Bronchus fibroblast of lung (primary cell): ENCODE results near the gene ASIC3. TPM values are rescaled to one million over a fixed set of nuclear protein-coding genes. Genes with fewer than 3 reads are reported as not detected.

Source experiments
- total RNA-seq: library from RNA; depleted of rRNA; stranded (reverse); fragments of >200 nt; gene quantifications from 2 replicates; pipeline ENCODE4 v1.2.3, GENCODE V29; 2015

The ASIC3 gene
- under 0.01 and 0.17 TPM in 2 replicates for total RNA-seq

DNA sequence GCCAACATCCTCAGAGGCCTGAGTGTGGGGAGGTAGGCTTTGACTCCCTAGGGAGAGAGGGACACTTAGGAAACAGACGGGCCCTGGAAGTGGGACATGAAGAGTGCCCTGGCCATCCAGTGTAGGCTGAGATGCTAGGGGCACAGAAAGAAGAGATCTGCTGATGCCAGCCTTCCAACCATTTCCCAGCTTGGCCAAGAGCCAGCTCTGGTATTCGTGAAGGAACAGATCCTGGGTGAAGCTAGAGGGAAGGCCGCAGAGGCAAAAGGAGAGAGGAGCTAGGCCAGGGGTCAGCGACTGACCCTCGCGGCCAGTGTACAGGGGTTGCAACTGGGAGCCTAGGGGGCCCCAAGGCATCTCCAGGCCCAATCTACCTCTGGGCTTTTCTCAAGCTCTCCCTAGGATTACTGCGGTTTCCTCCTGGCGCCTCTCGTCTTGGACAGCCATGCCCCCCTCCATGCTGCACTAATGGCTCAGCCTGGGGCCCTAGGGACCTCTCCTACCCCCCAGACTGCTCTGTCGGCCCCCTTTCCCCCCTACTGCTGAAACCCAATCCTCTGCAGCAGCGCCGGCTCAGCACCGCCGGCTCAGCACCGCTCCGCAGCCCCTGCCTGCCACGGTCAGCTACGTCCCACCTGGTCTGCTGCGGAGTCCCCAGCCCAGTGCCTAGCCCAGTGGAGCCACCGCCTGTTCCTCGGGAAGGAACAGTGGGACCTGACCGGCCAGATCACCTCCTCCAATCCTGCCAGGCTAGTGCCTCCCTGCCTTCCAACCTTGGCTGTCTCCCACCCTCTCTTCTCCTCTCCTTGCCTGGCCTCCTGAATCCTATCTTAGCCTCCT, at the start of gene ASIC3:
ASIC3 (plus strand) TSS at position 556 of the 840 bp plus-strand sequence. CDS start 355 bp downstream, outside the sequence.

DNA sequence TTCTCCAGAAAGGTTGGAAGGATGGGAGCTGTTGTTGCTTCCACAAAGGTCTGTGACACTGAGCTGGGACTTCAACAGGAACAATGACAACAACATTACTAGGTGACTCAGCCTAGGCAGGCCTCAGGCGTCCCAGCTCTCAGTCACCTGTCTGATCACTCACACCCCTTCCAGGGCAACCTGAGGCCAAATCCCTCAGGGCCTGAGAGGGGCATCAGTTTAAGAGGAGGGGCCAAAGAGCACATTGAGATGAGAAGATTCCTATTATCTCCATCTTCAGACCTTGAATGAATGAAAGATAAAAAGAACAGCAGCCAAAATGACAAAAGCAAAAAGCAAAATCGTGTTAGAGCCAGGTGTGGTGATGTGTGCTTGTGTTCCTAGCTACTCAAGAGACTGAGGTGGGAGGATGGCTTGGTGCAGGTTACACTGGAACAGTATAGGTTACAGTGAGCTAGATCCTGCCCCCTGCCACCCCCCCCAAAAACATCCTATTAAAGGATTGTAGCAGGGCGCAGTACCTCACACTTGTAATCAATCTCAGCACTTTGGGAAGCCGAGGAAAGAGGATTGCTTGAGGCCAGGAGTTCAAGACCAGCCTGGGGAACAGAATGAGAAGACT, 23.8 kb upstream of the ASIC3 start, which contains the start of gene ATG9B:
ATG9B (minus strand) TSS at position 60 of the 622 bp plus-strand sequence. CDS start 71 bp downstream, outside the sequence.

GRCh38 chr7:151028131-151028947, 20.0 kb upstream of the ASIC3 start, which contains the start of gene ABCB8:
TSS of gene ABCB8 (plus strand) at chr7:151028450. CDS start at chr7:151028516, 66 bp downstream.

GRCh38 chr7:151057506-151057988, 9.2 kb downstream of the ASIC3 start, which contains the start of gene CDK5:
TSS of gene CDK5 (minus strand) at chr7:151057897. CDS start at chr7:151057848, 49 bp downstream.

DNA sequence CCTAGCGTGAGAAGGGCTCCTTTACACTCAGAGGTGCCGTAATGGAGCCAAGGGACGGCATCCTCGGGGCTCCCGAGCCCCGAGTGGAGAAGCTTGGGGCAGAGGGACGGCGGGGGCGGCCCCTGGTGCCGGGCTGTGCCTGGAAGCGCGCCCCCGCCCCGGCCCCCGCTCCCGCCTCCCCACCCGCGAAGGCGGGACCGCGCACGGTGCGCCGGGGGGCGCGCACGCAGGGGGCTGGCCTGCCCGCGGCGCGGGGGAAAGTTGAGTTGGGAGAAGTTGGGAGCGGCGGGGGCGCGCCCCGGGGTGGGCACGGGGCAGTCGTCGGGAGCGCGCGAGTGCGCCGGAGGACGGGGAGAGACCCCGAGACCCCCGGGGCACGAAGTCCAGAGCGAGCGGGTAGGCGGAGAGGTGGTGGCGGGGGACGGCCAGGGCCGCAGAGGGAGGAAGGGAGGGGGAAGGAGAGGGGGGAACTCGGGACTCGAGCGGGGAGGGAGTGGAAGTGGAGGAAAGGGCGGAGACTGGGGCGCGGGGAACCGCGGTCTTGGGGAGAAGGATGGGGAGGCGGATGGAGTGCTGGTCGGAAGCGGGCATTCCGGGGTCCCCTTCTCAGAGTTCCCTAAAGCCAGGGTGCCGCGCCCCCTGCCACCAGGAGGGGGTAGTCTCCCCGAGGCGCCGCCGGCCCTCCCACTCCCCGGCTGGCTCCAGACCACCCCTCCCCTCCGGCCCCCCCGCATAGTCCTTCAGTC, 11.2 kb downstream of the ASIC3 start, which contains the start of gene SLC4A2:
SLC4A2 (plus strand) TSS at position 223 of the 746 bp plus-strand sequence. CDS start 2,399 bp downstream, outside the sequence.

DNA sequence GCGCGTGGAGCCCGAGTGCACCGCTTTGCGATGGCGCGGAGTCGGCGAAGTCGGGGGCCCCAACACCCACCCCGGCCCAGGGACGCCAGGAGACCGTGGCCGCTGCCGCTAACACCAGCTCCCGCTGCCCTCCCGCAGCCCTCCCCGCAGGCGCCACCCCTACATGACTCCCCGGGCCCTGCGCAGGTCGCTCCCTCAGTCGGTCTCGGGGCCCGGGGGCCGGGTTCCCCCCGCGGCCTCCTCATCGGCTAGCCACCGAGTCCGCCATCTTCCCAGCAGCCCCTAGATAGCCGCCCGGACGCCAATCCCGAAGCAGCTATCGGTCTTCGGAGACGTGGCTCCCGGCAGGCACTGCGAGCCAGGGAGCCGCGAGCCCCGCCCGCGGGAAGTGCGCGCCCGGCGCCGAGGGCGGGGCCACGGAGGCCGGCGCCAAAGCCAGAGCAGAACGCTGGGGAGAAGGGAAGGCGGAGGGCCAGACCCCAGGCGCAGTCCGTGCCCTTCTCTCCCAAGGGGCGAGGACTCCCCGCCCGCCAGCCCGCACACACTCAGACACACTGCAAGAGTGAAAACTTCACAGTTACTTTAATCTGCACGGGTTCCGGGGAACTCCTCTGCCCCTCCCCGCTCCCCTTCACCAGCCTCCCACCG, 32.3 kb downstream of the ASIC3 start, which contains the start of gene FASTK:
FASTK (minus strand) TSS at position 288 of the 648 bp plus-strand sequence; CDS start at position 245, 43 bp downstream.

GRCh38 chr7:151083071-151083823, 34.9 kb downstream of the ASIC3 start, which contains the start of gene TMUB1:
TSS of gene TMUB1 (minus strand) at chr7:151083493. CDS start at chr7:151082563, 930 bp downstream.

DNA sequence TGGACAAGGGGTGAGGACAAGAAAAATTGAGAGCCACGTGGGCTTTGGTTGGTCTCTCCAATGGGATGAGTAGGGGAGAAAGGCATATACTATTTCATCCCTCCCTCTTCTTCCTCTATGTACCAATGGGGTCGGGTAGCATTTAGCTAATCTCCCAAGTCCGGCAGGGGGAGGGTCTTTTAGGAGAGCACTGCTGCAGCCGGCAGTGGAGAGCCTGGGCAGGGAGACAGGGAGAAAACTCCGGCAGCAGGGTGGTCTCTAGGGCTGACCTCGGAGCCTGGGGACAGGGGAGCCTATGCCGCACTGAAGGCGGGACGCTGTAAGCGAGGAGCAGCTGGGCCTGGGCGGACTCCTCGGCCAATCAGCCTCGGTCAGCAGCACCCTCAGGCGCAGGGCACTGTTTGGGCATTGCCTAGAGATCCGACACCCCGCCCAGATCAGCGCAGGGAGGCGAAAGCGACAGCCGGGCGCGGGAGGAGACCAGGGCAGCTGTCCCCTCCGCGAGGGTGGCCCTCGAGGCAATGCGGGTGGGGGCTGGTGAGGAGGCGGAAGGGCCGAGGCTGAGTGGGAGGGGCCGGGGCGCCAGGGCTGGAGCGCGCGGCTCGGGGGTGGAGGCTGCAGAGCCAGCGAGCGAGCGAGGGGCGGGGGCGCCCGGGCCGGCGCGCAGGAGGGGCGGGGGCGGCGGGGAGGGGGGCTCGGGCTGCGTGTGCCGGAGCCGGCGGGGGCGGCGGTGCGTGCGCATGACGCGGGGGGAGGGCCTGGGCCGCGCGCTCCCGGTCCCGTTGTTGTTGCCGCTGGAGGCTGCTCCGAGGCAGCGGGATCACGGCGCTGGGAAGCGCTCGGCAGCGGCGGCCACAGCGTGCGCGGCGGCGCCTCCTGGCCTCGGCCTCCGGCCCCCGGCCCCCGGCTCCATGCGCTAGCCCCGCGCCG, 37.6 kb downstream of the ASIC3 start, which contains the start of gene AGAP3:
AGAP3 (plus strand) TSS at position 785 of the 930 bp plus-strand sequence. CDS start 267 bp downstream, outside the sequence.

Other genes starting within 250 kb of the ASIC3 start
- 0.30 TPM in 1 of 2 replicates, not detected in the other for gene TMEM176B, start 248.2 kb upstream of the ASIC3 start, total RNA-seq
- 0.15 and 0.50 TPM in 2 replicates for gene TMEM176A, start 247.8 kb upstream of the ASIC3 start, total RNA-seq
- not detected in 2 replicates for gene AOC1, start 196.0 kb upstream of the ASIC3 start, total RNA-seq
- gene KCNH2, start 70.2 kb upstream of the ASIC3 start, total RNA-seq: 0.15 TPM in 1 of 2 replicates, not detected in the other
- gene NOS3, start 57.5 kb upstream of the ASIC3 start, total RNA-seq: 4.3 and 4.9 TPM in 2 replicates
- 0.15 TPM in 1 of 2 replicates, not detected in the other for gene ATG9B, start 24.0 kb upstream of the ASIC3 start, total RNA-seq
- gene ABCB8, start 20.1 kb upstream of the ASIC3 start, total RNA-seq: 41.2 and 44.2 TPM in 2 replicates
- 18.7 and 23.5 TPM in 2 replicates for gene CDK5, start 9.4 kb downstream of the ASIC3 start, total RNA-seq
- 68.6 and 91.9 TPM in 2 replicates for gene SLC4A2, start 11.1 kb downstream of the ASIC3 start, total RNA-seq
- gene FASTK, start 32.3 kb downstream of the ASIC3 start, total RNA-seq: 69.6 and 71.1 TPM in 2 replicates
- 75.5 and 79.1 TPM in 2 replicates for gene TMUB1, start 35.0 kb downstream of the ASIC3 start, total RNA-seq
- 29.9 and 33.4 TPM in 2 replicates for gene AGAP3, start 37.9 kb downstream of the ASIC3 start, total RNA-seq
- gene GBX1, start 119.2 kb downstream of the ASIC3 start, total RNA-seq: not detected in 2 replicates
- not detected in 2 replicates for gene ASB10, start 138.7 kb downstream of the ASIC3 start, total RNA-seq
- gene H2BK1, start 162.0 kb downstream of the ASIC3 start, total RNA-seq: not detected in 2 replicates
- 63.2 and 67.9 TPM in 2 replicates for gene ABCF2, start 178.7 kb downstream of the ASIC3 start, total RNA-seq
- 46.1 and 47.4 TPM in 2 replicates for gene CHPF2, start 184.0 kb downstream of the ASIC3 start, total RNA-seq
- 22.4 and 26.9 TPM in 2 replicates for gene SMARCD3, start 200.2 kb downstream of the ASIC3 start, total RNA-seq